Measurements from ENCODE around the gene SLC5A10.

The SLC5A10 gene

GRCh38 chr17:18962494-18962815 lies 10.5 kb downstream of the SLC5A10 start:
- DNase-seq (ENCODE audit: low read depth), result no peak
- no peak overlapping the region for H3K4me3 ChIP-seq (ENCODE audit: low read depth, low read length)

GRCh38 chr17:18963126-18964017 lies 11.4 kb downstream of the SLC5A10 start:
- no peak for DNase-seq (ENCODE audit: low read depth)
- H3K4me3 ChIP-seq (ENCODE audit: low read depth, low read length), result no peak overlapping the region

GRCh38 chr17:18964018-18964351 lies 12.0 kb downstream of the SLC5A10 start:
- DNase-seq (ENCODE audit: low read depth), result no peak
- no peak overlapping the region for H3K4me3 ChIP-seq (ENCODE audit: low read depth, low read length)

GRCh38 chr17:18964550-18964949 lies 12.6 kb downstream of the SLC5A10 start:
- DNase-seq (ENCODE audit: low read depth), result no peak
- no peak overlapping the region for H3K4me3 ChIP-seq (ENCODE audit: low read depth, low read length)

GRCh38 chr17:18965530-18966236 lies 13.7 kb downstream of the SLC5A10 start:
- H3K4me3 ChIP-seq (ENCODE audit: low read depth, low read length), result no peak overlapping the region
- no peak for DNase-seq (ENCODE audit: low read depth)

GRCh38 chr17:18966831-18967624 lies 15.1 kb downstream of the SLC5A10 start:
- no peak overlapping the region for H3K4me3 ChIP-seq (ENCODE audit: low read depth, low read length)
- DNase-seq (ENCODE audit: low read depth), result no peak

GRCh38 chr17:18967916-18968315 lies 16.0 kb downstream of the SLC5A10 start:
- no peak overlapping the region for H3K4me3 ChIP-seq (ENCODE audit: low read depth, low read length)
- DNase-seq (ENCODE audit: low read depth), result no peak

GRCh38 chr17:18968345-18968744 lies 16.4 kb downstream of the SLC5A10 start:
- H3K4me3 ChIP-seq (ENCODE audit: low read depth, low read length), result no peak overlapping the region
- no peak for DNase-seq (ENCODE audit: low read depth)

GRCh38 chr17:18968945-18969887 lies 17.3 kb downstream of the SLC5A10 start:
- no peak for DNase-seq (ENCODE audit: low read depth)
- H3K4me3 ChIP-seq (ENCODE audit: low read depth, low read length), result no peak overlapping the region

GRCh38 chr17:18970582-18971480 lies 18.9 kb downstream of the SLC5A10 start:
- no peak for DNase-seq (ENCODE audit: low read depth)
- no peak overlapping the region for H3K4me3 ChIP-seq (ENCODE audit: low read depth, low read length)

- no peak overlapping the region for H3K4me3 ChIP-seq (ENCODE audit: low read depth, low read length)
- DNase-seq (ENCODE audit: low read depth), result no peak
Observed at GRCh38 chr17:18971801-18972200, 19.8 kb downstream of the SLC5A10 start.

- no peak for DNase-seq (ENCODE audit: low read depth)
Observed at GRCh38 chr17:18974407-18975149, 22.6 kb downstream of the SLC5A10 start.

GRCh38 chr17:18975597-18975996 lies 23.6 kb downstream of the SLC5A10 start:
- DNase-seq (ENCODE audit: low read depth), result no peak
- no peak overlapping the region for H3K4me3 ChIP-seq (ENCODE audit: low read depth, low read length)

More at GRCh38 chr17:18974407-18975149, 22.6 kb downstream of the SLC5A10 start:
- no peak overlapping the region for H3K4me3 ChIP-seq (ENCODE audit: low read depth, low read length)

- no peak for DNase-seq (ENCODE audit: low read depth)
- no peak overlapping the region for H3K4me3 ChIP-seq (ENCODE audit: low read depth, low read length)
Observed at GRCh38 chr17:18976201-18976600, 24.2 kb downstream of the SLC5A10 start.

GRCh38 chr17:18977021-18977420 lies 25.1 kb downstream of the SLC5A10 start:
- H3K4me3 ChIP-seq (ENCODE audit: low read depth, low read length), result no peak overlapping the region

GRCh38 chr17:18977646-18978045 lies 25.7 kb downstream of the SLC5A10 start:
- DNase-seq (ENCODE audit: low read depth), result no peak
- no peak overlapping the region for H3K4me3 ChIP-seq (ENCODE audit: low read depth, low read length)

More at GRCh38 chr17:18977021-18977420, 25.1 kb downstream of the SLC5A10 start:
- no peak for DNase-seq (ENCODE audit: low read depth)

GRCh38 chr17:18978050-18978449 lies 26.1 kb downstream of the SLC5A10 start:
- no peak for DNase-seq (ENCODE audit: low read depth)
- H3K4me3 ChIP-seq (ENCODE audit: low read depth, low read length), result no peak overlapping the region

Data from skeletal muscle cell (primary cell).